GM21723 (cell line): ENCODE measurements around the gene GADD45B.
A peak's percentile ranks its signal among the peaks of the same experiment; 100 is the strongest.
"Not testable (repeated sequence)": the region's sequence is repeated elsewhere in the genome, so short reads cannot be mapped to it uniquely, and the experiment has no call there.

ENCODE experiments used
- ATAC-seq: cut with Tn5 transposase; IDR thresholded peaks from one replicate; pipeline ENCODE4 v1.9.1; 2021; ENCODE audit warnings: mild to moderate bottlenecking, moderate library complexity; ENCODE audit not compliant: unreplicated experiment

GADD45B gene

GRCh38 chr19:2468596-2468995 is 7.3 kb upstream of the GADD45B start:
- ATAC-seq, result no peak

GRCh38 chr19:2469102-2469914 is 6.6 kb upstream of the GADD45B start:
- ATAC-seq, result no peak

DNA sequence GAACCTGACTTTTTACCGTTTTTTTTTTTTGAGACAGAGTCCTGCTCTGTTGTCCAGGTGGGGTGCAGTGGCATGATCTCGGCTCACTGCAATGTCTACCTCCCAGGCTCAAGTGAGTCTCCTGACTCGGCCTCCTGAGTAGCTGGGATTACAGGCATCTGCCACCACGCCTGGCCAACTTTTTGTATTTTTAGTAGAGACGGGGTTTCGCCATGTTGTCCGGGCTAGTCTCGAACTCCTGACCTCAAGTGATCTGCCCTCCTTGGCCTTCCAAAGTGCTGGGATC is 6.1 kb upstream of the GADD45B start:
- not testable (repeated sequence) for ATAC-seq

DNA sequence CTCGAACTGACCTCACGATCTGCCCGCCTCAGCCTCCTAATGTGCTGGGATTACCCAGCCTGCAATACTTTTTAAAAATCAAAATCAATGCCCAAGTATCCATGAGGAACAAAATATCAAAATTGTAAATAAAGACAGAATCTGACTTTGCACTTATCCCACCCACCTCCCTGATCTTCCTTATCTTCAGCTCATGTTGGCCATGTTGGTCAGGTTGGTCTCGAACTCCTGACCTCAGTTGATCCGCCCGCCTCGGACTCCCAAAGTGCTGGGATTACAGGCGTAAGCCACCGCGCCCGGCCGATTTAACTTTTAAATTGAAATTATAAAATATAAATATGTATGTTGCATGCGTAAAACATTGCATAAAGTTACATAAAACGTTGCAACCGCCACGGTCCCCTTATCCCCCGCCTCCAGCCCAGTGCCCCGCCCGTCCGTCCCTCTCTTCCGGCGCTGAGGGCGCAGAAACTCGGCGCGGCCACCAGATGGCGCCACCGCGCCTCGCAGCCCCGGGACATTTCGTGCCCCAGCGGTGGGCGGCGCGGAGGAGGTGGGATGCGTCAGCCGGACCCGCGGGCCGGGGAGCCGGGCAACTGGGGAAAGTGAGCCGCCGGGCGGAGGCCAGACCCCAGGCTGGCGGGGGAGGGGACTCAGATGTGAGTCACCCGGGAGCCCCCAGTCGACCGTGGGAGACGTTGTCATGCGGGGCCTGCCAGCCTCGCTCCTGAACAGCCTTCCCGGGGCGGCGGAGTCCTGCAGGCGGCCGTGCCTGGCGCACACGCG is 1.5 kb upstream of the GADD45B start:
- ATAC-seq, result no peak

DNA sequence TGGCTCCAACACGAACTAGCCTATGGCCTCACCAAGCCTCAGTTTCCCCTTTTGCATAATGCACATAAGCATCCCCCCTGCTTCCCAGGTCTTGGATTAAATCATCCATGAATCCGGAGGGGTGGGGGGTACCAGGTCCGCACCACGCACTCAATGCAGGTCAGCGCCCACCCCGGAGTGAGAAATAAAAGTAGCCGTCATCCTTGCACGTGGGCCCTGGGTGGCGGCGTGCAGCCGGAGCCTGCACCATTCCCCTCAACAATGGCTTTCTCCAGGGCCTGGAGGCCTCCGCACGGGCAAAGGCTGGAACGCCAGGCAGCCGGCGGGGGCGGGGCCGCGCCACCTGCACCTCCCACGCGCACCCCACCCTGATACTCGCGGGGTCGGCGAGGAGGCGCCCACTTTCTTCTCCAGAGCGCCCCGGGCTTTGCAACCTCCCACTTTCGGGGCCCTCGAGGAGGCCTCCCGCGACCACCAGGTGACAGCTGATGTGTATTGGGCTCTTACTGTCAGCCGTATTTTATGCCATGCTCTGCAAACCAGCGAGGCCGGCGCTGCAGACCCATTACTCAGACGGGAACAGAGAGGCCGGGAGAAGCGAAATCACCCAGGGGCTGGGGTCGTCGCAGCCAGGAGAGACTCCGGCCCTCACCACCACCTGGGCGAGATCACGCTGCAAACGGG is 767 bp upstream of the GADD45B start:
- ATAC-seq, result no peak

- ATAC-seq, result peak; percentile 1
Measured at GRCh38 chr19:2476451-2477140, 669 bp downstream of the GADD45B start.

GRCh38 chr19:2477141-2477710 is 1.3 kb downstream of the GADD45B start:
- ATAC-seq, result no peak

DNA sequence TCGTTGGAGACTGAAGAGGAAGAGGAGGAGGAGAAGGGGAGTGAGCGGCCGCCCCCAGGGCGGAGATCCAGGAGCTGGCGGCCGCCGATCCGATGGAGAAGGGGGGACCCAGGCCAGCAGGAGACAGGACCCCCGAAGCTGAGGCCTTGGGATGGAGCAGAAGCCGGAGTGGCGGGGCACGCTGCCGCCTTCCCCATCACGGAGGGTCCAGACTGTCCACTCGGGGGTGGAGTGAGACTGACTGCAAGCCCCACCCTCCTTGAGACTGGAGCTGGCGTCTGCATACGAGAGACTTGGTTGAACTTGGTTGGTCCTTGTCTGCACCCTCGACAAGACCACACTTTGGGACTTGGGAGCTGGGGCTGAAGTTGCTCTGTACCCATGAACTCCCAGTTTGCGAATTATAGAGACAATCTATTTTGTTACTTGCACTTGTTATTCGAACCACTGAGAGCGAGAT is 1.8 kb downstream of the GADD45B start:
- no peak for ATAC-seq

DNA sequence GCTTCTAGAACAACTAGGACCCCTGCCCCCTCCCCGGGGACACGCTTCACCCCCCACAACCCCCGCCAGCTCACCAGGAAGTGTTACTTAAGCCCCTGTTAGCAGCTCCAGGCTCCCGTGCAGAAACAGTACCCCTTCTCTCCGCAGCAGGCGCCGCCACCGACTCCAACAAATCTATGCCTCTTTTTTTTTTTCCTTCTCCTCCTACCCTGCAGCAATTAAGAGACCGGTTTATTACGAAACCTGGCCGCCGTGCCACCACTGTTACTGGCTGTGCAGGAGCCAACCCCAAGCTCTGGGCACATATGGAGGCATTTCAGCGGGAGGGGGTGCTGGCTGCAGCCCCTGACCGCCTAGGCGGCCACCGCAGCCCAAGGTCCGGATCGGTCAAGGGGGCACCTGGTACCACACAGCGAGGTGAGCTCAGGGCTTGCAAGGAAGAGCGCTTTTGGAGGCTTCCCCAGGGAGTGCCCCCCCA is 2.4 kb downstream of the GADD45B start:
- no peak for ATAC-seq

DNA sequence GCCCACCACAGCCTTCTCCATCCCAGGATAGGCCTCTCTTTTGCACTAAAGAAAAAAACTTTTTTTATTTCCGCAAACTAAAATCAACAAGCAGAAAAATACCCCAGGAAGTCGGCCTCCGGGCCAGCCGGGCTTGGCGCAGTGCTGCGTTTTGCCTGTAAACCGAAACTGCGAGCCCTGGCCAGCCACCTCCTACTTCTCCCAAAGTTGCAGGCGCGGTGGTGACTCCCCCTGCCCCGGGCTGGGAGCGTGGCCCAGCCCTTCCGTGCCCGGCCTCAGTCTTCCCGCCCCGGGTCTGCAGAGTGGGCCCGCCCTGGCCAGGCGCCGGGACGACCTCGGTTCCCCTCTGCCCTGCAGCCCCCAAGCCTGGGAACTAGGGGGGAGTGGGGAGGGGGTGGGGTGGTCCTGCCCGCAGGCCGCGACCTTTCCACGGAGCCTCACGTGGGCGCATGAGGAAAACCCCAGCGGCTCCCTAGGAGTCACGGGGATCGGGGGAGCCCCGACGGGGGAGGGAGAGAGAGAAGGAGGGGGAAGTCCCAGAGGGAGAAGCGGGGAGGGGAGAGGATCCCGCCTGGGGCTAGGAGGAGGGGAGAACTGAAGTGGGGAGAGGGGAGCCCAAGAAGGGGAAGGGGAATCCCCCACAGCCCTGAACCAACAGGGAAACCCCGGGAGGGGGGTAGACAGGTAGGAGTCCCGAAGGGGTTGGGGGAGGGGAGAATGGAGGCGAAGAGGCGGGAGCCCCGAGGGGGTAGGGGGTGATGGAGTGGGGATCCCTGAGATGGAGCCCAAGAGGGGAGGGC is 3.0 kb downstream of the GADD45B start:
- no peak for ATAC-seq

- ATAC-seq, result no peak
Measured at GRCh38 chr19:2479556-2480194, 3.7 kb downstream of the GADD45B start.

GRCh38 chr19:2481466-2481865 is 5.5 kb downstream of the GADD45B start:
- no peak for ATAC-seq

GRCh38 chr19:2482354-2483038 is 6.6 kb downstream of the GADD45B start:
- no peak for ATAC-seq

GRCh38 chr19:2483084-2483483 is 7.2 kb downstream of the GADD45B start:
- no peak for ATAC-seq

GRCh38 chr19:2483484-2484151 is 7.7 kb downstream of the GADD45B start:
- no peak for ATAC-seq

DNA sequence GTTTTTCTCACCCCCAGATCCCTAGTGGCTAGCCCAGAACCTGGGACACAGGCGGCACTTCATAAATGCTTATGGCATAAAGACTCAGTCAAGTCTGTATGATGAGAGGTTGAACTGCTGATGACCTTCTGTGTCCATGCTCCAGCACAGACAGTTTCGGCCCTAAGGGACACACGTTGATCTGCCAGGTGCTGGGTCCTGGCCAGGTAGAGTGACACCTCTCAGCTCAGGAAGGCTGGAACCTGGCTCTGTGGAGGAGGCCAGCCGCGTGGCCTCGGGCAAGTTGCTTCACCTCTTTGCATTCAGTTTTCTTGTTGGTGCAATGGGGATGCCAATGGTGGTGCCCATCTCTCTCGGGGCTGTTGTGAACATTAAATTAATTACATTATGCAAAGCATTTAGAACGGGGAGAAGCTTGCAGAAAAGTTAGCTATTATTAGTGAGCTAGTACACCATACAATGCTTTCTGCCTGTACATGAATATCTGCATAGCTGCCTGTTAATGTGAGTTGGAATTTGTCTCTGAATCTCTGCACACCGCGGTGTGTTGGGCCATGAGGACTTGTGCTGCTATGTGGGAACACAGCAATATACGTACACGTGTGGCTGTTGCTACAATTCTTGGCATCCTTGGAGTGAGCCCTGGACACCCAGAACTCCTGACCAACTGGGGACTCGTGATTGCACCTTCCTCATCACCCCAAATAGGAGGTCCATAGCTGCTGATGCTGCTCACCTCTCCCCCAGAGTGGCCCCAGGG is 8.4 kb downstream of the GADD45B start:
- ATAC-seq, result no peak

- ATAC-seq, result no peak
Measured at GRCh38 chr19:2485428-2485827, 9.5 kb downstream of the GADD45B start.

DNA sequence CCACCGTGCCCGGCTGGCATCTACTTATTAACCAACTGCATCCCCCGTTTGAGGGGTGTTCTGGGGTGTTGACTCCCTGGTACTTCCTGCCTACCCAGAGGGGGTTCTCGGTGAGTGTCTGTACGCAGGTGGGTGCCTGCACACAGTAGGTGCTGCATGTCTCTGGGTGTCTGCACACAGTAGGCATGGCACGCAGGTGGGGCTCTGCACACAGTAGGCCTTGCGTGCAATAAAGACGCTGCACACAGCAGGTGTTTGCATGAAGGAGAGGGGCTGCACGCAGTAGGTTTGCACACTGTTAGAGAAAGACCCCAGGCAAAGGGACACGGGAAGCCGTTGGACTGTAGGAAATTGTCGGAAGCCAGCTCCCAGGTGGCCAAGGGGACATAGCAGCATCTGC is 11.2 kb downstream of the GADD45B start:
- no peak for ATAC-seq
